ENCODE results near the gene S100P.
A peak's percentile ranks its signal among the peaks of the same experiment; 100 is the strongest.
"Not testable (repeated sequence)": the region's sequence is repeated elsewhere in the genome, so short reads cannot be mapped to it uniquely, and the experiment has no call there.

Gene S100P

GRCh38 chr4:6719611-6720179 lies 26.0 kb downstream of the S100P start:
- TF ChIP-seq POLR2A (IDR thresholded peaks at IDR 0.05; ENCODE audit: low read depth, low read length), result no peak
- no peak for TF ChIP-seq POLR2AphosphoS5 (IDR thresholded peaks at IDR 0.05; ENCODE audit: low read depth, low read length)
- TF ChIP-seq TAF1 (IDR thresholded peaks at IDR 0.05; ENCODE audit: borderline replicate concordance, low read depth, low read length), result no peak
- DNase-seq (ENCODE audit: insufficient read length) (no peak), FAIRE-seq (no peak)

GRCh38 chr4:6720202-6720699 lies 26.6 kb downstream of the S100P start:
- DNase-seq (ENCODE audit: insufficient read length) (peak; percentile 87), FAIRE-seq (peak; percentile 86)
- no peak for TF ChIP-seq POLR2AphosphoS5 (IDR thresholded peaks at IDR 0.05; ENCODE audit: low read depth, low read length)

DNA sequence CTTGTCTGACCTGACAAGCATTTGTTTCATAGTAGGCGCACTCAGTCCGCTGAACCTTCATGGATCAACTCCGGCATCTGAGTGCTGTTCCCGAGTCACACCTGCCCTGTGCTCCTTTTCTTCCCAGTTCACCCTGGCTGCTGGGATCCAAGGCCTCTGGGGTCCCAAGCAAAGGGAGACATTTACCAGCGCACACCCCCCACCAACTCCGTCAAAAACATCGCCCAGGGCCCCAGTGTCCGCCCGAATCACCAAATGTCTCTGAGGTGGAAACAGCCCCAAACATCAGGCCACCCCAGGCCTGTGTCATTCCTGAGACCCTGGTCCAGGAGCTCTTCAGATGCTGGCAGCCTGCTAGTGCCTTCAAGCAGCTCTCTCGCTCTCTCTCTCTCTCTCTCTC lies 27.4 kb downstream of the S100P start:
- TF ChIP-seq POLR2A (IDR thresholded peaks at IDR 0.05; ENCODE audit: low read depth, low read length), result no peak
- no peak for TF ChIP-seq TAF1 (IDR thresholded peaks at IDR 0.05; ENCODE audit: borderline replicate concordance, low read depth, low read length)
- TF ChIP-seq POLR2AphosphoS5 (IDR thresholded peaks at IDR 0.05; ENCODE audit: low read depth, low read length), result no peak
- no peak for FAIRE-seq
- no peak for DNase-seq (ENCODE audit: insufficient read length)

- TF ChIP-seq POLR2AphosphoS5 (IDR thresholded peaks at IDR 0.05; ENCODE audit: low read depth, low read length) (no peak), POLR2A (IDR thresholded peaks at IDR 0.05; ENCODE audit: low read depth, low read length) (no peak), TAF1 (IDR thresholded peaks at IDR 0.05; ENCODE audit: borderline replicate concordance, low read depth, low read length) (no peak)
- no peak for FAIRE-seq
- no peak for DNase-seq (ENCODE audit: insufficient read length)
These were observed 29.2 kb downstream of the S100P start for GRCh38 chr4:6722891-6723290.

DNA sequence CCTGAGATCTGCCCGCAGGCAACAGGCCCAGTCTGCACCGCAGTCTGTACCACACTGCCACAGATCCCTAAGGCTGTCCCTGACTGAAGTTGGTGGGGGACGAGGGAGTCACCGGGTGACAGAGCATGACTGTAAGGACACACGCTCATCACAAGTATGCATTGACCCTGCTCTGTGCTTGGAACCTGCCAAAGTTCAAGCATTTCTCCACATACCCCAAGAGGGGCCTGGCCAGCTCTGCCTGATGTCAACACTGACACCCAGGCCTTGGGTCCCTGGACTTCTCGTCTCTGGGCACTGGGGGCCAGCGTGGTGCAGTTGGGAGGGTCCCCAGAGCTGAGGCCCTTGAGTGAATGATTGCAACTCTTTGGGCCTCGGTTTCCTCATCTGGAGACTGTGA lies 30.2 kb downstream of the S100P start:
- TF ChIP-seq TAF1 (IDR thresholded peaks at IDR 0.05; ENCODE audit: borderline replicate concordance, low read depth, low read length), result no peak
- no peak for TF ChIP-seq POLR2A (IDR thresholded peaks at IDR 0.05; ENCODE audit: low read depth, low read length)
- TF ChIP-seq POLR2AphosphoS5 (IDR thresholded peaks at IDR 0.05; ENCODE audit: low read depth, low read length), result no peak
- FAIRE-seq (no peak), DNase-seq (ENCODE audit: insufficient read length) (no peak)

DNA sequence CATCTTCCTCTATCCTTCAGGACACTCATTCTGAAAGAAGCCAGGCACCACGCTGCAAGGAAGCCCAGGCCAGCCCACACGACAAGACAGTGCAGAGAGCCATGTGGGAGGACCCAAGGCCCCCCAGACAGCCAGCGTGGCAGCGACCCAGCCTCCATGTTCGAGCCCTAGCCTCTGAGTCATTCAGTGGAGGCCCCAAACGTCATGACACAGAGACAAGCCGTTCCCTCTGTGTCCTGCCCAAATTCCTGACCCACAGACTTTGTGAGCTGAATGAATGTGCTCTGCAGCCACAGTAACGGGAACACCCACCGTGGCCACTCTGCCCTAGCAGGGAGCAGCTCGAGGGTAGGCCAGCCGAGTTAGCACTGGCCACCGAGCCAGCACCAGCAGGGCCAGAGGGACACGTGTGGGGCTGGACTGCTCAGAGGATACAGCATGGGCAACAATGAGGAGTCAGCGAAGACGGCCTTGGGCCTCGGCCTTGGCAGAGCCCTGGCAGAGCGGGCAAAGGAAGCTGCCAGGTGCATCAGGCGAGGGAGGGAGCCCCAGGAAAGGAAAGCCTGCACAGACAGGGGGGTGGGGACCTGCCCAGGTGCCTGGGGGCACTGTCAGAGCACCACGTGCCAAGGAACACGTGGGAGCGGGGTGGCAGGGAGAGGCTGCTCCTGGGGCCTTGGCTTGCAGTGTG lies 30.9 kb downstream of the S100P start:
- DNase-seq (ENCODE audit: insufficient read length), result no peak
- FAIRE-seq, result no peak
- TF ChIP-seq TAF1 (IDR thresholded peaks at IDR 0.05; ENCODE audit: borderline replicate concordance, low read depth, low read length) (no peak), POLR2A (IDR thresholded peaks at IDR 0.05; ENCODE audit: low read depth, low read length) (no peak), POLR2AphosphoS5 (IDR thresholded peaks at IDR 0.05; ENCODE audit: low read depth, low read length) (no peak)

DNA sequence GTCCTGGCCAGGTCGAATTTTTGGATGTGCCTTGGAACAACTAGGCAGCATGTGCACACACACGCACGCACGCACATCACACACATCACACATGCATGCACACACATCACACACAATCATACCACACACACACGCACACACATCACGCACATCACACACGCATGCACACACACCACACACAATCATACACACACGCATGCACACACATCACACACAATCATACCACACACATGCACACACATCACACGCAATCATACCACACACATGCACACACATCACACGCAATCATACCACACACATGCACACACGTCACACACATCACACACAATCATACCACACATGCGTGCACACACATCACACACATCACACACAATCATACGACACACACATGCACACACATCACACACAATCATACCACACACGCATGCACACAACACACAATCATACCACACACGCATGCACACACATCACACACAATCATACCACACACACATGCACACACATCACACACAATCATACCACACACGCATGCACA lies 31.8 kb downstream of the S100P start:
- DNase-seq (ENCODE audit: insufficient read length), result not testable (repeated sequence)
- FAIRE-seq, result peak; percentile 50

DNA sequence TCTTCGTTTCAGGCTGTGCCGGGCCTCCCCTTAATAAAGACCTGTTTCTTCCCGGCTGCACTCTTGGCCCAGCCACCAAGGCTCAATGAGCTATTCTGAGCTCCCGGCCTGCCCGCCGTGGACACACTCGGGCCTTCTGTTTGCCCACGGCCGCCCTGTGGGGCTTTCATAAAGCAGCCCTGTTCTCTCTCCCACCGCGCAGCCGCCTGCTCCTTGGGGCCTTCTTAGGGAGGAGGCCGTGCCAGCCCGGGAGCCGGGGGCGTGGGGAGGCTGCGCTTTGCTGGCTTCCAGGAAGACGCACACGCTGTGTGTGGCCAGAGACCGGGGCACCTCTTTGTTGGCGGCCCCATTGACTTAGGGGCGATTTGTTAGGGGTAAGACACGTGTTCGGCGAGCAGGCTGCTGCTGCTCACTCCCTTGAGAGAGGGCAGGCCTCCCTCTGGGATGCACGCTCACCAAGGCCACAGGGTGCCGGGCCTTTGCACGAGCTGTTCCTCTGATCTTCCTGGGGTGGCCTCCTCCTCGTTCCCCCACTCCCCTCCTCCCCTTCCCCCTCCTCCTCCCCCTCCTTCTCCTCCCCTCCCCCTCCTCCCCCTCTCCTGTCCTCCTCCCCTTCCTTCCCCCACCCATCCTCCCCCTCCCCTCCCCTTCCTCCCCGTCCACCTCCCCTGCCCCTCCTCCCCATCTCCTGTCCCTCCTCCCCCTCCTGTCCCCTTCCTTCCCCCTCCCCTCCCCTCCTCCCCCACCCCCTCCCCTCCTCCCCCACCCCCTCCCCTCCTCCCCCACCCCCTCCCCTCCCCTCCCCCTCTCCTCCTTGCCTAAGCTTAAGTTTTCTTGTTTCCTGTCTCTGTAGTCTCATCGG lies 33.6 kb downstream of the S100P start:
- no peak for FAIRE-seq
- no peak for TF ChIP-seq POLR2A (IDR thresholded peaks at IDR 0.05; ENCODE audit: low read depth, low read length)
- no peak for TF ChIP-seq POLR2AphosphoS5 (IDR thresholded peaks at IDR 0.05; ENCODE audit: low read depth, low read length)
- TF ChIP-seq TAF1 (IDR thresholded peaks at IDR 0.05; ENCODE audit: borderline replicate concordance, low read depth, low read length), result no peak
- no peak for DNase-seq (ENCODE audit: insufficient read length)

GRCh38 chr4:6727943-6728250 lies 34.2 kb downstream of the S100P start:
- no peak for DNase-seq (ENCODE audit: insufficient read length)
- no peak for FAIRE-seq
- TF ChIP-seq TAF1 (IDR thresholded peaks at IDR 0.05; ENCODE audit: borderline replicate concordance, low read depth, low read length) (no peak), POLR2AphosphoS5 (IDR thresholded peaks at IDR 0.05; ENCODE audit: low read depth, low read length) (no peak), POLR2A (IDR thresholded peaks at IDR 0.05; ENCODE audit: low read depth, low read length) (no peak)

DNA sequence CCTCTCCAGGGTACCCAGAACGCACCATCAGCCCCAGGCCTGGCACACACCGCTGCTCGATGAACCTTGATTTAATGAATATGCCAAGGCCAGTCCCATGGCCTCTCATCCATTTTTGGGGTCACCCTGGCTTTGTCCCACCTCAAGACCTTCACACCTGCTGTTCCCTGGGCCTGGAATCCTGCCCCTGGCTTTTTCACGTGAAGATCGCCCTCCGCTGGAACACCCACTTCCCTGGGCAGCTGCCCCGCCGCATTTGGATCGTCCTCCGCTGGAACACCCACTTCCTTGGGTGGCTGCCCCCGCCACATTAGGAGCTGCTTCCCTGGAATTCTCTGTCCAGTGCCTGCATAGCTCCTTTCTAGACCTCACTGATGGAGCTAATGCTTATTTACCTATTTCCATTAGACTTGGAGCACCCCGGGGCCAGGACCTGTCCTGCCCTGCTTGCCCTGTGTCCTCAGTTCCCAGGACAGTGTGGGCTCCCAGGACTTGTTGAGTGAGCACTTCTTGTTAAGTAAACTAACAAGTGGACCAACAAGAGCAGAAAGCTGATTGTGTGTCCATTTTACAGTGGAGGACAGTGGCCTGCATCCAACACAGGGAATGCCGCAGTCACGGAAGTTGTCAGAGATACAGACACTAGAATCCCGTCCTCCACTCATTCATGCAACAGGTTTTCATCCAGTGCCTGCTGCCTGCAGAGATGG lies 34.8 kb downstream of the S100P start:
- DNase-seq (ENCODE audit: insufficient read length) (no peak), FAIRE-seq (no peak)
- no peak for TF ChIP-seq POLR2A (IDR thresholded peaks at IDR 0.05; ENCODE audit: low read depth, low read length)

- no peak for TF ChIP-seq TAF1 (IDR thresholded peaks at IDR 0.05; ENCODE audit: borderline replicate concordance, low read depth, low read length)
- TF ChIP-seq POLR2A (IDR thresholded peaks at IDR 0.05; ENCODE audit: low read depth, low read length), result no peak
- no peak for TF ChIP-seq POLR2AphosphoS5 (IDR thresholded peaks at IDR 0.05; ENCODE audit: low read depth, low read length)
- DNase-seq (ENCODE audit: insufficient read length) (no peak), FAIRE-seq (no peak)
These were observed 37.1 kb downstream of the S100P start for GRCh38 chr4:6730603-6731317.

Data from GM12892 (cell line).